K562 (cell line): ENCODE data around the gene DYNC1I1. TPM values are rescaled to one million over a fixed set of nuclear protein-coding genes. Genes with fewer than 3 reads are reported as not detected.

ENCODE experiments used
- CHD4 ChIP-seq: fragments of 200-600 bp; sonication (generic); IDR thresholded peaks from 3 replicates; pipeline ENCODE4 v1.6.1; 2012; ENCODE audit warnings: low read depth, mild to moderate bottlenecking, mixed read lengths, low read length, inconsistent platforms; ENCODE audit not compliant: insufficient read depth, insufficient replicate concordance, poor library complexity, severe bottlenecking
- EP300 ChIP-seq: IDR thresholded peaks from 2 replicates; pipeline ENCODE4 v1.6.1; 2012; ENCODE audit warnings: low read length, improper control_type of control experiment
- ETS2 ChIP-seq: IDR thresholded peaks from 2 replicates; pipeline ENCODE4 v1.6.1; 2016; ENCODE audit warnings: borderline replicate concordance, missing genetic modification characterization, mild to moderate bottlenecking, moderate library complexity, missing compliant biosample characterization; ENCODE audit not compliant: poor library complexity, severe bottlenecking
- GABPB2 ChIP-seq: fragments of 250-450 bp; sonication (Bioruptor Pico); conservative IDR thresholded peaks from 2 replicates; pipeline ENCODE4 v1.5.1; 2021; ENCODE audit warnings: mild to moderate bottlenecking
- PPARD ChIP-seq: fragments of 250-450 bp; sonication (Bioruptor Pico); IDR thresholded peaks from 2 replicates; pipeline ENCODE4 v1.8.0; 2022; ENCODE audit warnings: inconsistent platforms, mild to moderate bottlenecking, moderate library complexity
- RBM15 ChIP-seq: fragments of 200-400 bp; formaldehyde crosslinking; IDR thresholded peaks from 2 replicates; pipeline ENCODE4 v1.6.1; 2018; ENCODE audit warnings: mild to moderate bottlenecking, low read length, moderate library complexity; ENCODE audit not compliant: insufficient read depth
- RCOR1 ChIP-seq, 2 experiments: IDR thresholded peaks; 2 replicates each; pipeline ENCODE4 v1.6.1; 2012; ENCODE audit warnings: low read depth in 2 of 2, low read length in 2 of 2, borderline replicate concordance in 1 of 2, improper control_type of control experiment in 1 of 2
- SP2 ChIP-seq: IDR thresholded peaks from 2 replicates; pipeline ENCODE4 v1.6.1; 2011; ENCODE audit warnings: mild to moderate bottlenecking, low read depth, low read length, moderate library complexity; ENCODE audit not compliant: poor library complexity, severe bottlenecking; ENCODE audit errors: extremely low read depth
- STAT5B ChIP-seq: fragments of 250-450 bp; sonication (Bioruptor Pico); IDR thresholded peaks from 2 replicates; pipeline ENCODE4 v1.8.0; 2021; ENCODE audit warnings: mild to moderate bottlenecking, inconsistent platforms
- ZNF165 ChIP-seq: fragments of 250-450 bp; sonication (Bioruptor Pico); IDR thresholded peaks from 2 replicates; pipeline ENCODE4 v1.4.0; 2020; ENCODE audit warnings: borderline replicate concordance
- polyA plus RNA-seq, 8 experiments: library from polyadenylated mRNA; depleted of rRNA in 4 of 8; stranded (reverse) in 5 of 8; unstranded in 3 of 8; fragments of >200 nt; fragmentation: Nextera tagmentation in 2 of 8; fragmentation: Illumina TruSeq in 1 of 8; extraction: Ambion mirVana in 2 of 8; extraction: Trizol in 1 of 8; gene quantifications; 2 replicates each; pipeline versions ENCODE4 v1.2.1 to v1.2.3, GENCODE V29; 2011 to 2014; ENCODE audit warnings: inconsistent platforms in 1 of 8, missing spikeins in 1 of 8
- total RNA-seq, 7 experiments: library from RNA; depleted of rRNA in 6 of 7; stranded (reverse); fragments of >200 nt in 6 of 7; fragmentation: Illumina TruSeq in 2 of 7; extraction: Trizol in 2 of 7; gene quantifications; 2 replicates each; pipeline versions ENCODE4 v1.2.1 to v1.2.3, GENCODE V29; 2011 to 2021; ENCODE audit warnings: low replicate concordance in 1 of 7
- TF ChIP-seq, protein P1 (sequence below): IDR thresholded peaks from 3 replicates; pipeline ENCODE4 v1.6.1; 2011; ENCODE audit warnings: borderline replicate concordance, mild to moderate bottlenecking; ENCODE audit not compliant: insufficient read length, insufficient read depth
- TF ChIP-seq, protein P2 (sequence below), 2 experiments: fragments of 450-650 bp; formaldehyde crosslinking in 1 of 2; IDR thresholded peaks; 2 replicates each; pipeline versions ENCODE4 v1.4.0 to v1.6.1; 2014 to 2020; ENCODE audit warnings: mild to moderate bottlenecking in 2 of 2, borderline replicate concordance in 1 of 2, low read depth in 1 of 2
- TF ChIP-seq, protein P3 (sequence below), 2 experiments: IDR thresholded peaks in 1 of 2; conservative IDR thresholded peaks in 1 of 2; 2 replicates each; pipeline ENCODE4 v1.6.1; 2016; ENCODE audit warnings: low read depth in 2 of 2, mild to moderate bottlenecking in 1 of 2, missing compliant biosample characterization in 1 of 2, missing genetic modification characterization in 1 of 2, moderate library complexity in 1 of 2

Gene DYNC1I1
- total and polyA plus RNA-seq, 9 of the 15 experiments (the other 6 are each of a cell fraction or from before 2014, with no cell fraction given), result 0.22 to 1.5 (median 0.44) TPM

DNA sequence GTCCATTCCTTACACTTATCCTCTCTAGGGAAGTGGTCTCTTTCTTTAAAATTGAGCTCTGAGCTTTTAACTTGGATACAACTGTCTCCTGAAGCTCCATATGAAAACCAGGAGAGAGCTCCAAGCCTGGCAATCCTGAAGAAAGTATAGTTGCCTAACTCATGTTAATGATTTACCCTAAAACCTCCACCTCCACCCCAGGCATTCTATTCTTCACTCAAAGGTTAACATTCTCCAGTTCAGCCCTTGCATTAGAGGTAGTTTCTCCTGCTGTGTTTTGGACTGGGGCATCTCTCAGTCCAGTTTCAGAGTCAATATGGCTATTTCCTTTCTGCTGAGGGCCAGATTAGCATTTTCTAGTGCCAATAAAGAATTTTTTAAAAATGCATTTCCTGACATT is 354.0 kb downstream of the DYNC1I1 start (continued):
- TF ChIP-seq CHD4, result no peak
- TF ChIP-seq ETS2 (tag), result no peak
- no peak for TF ChIP-seq EP300
- TF ChIP-seq SP2, result no peak
- TF ChIP-seq PPARD (CRISPR knock-in tag), result no peak
- TF ChIP-seq, protein P1, sequence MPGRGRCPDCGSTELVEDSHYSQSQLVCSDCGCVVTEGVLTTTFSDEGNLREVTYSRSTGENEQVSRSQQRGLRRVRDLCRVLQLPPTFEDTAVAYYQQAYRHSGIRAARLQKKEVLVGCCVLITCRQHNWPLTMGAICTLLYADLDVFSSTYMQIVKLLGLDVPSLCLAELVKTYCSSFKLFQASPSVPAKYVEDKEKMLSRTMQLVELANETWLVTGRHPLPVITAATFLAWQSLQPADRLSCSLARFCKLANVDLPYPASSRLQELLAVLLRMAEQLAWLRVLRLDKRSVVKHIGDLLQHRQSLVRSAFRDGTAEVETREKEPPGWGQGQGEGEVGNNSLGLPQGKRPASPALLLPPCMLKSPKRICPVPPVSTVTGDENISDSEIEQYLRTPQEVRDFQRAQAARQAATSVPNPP, result no peak
- TF ChIP-seq, protein P2, sequence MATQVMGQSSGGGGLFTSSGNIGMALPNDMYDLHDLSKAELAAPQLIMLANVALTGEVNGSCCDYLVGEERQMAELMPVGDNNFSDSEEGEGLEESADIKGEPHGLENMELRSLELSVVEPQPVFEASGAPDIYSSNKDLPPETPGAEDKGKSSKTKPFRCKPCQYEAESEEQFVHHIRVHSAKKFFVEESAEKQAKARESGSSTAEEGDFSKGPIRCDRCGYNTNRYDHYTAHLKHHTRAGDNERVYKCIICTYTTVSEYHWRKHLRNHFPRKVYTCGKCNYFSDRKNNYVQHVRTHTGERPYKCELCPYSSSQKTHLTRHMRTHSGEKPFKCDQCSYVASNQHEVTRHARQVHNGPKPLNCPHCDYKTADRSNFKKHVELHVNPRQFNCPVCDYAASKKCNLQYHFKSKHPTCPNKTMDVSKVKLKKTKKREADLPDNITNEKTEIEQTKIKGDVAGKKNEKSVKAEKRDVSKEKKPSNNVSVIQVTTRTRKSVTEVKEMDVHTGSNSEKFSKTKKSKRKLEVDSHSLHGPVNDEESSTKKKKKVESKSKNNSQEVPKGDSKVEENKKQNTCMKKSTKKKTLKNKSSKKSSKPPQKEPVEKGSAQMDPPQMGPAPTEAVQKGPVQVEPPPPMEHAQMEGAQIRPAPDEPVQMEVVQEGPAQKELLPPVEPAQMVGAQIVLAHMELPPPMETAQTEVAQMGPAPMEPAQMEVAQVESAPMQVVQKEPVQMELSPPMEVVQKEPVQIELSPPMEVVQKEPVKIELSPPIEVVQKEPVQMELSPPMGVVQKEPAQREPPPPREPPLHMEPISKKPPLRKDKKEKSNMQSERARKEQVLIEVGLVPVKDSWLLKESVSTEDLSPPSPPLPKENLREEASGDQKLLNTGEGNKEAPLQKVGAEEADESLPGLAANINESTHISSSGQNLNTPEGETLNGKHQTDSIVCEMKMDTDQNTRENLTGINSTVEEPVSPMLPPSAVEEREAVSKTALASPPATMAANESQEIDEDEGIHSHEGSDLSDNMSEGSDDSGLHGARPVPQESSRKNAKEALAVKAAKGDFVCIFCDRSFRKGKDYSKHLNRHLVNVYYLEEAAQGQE (IDR thresholded peaks at IDR 0.05; ENCODE audit: borderline replicate concordance), result no peak
- TF ChIP-seq, protein P2 (CRISPR knock-in tag; IDR thresholded peaks at IDR 0.05; ENCODE audit: low read depth), result no peak
- TF ChIP-seq RCOR1 (IDR thresholded peaks at IDR 0.05; ENCODE audit: borderline replicate concordance in 1 of 2, low read depth in 2 of 2, low read length in 2 of 2), result no peak
- TF ChIP-seq RBM15, result no peak
- TF ChIP-seq GABPB2 (CRISPR knock-in tag), result no peak
- TF ChIP-seq ZNF165, result no peak
- TF ChIP-seq, protein P3, sequence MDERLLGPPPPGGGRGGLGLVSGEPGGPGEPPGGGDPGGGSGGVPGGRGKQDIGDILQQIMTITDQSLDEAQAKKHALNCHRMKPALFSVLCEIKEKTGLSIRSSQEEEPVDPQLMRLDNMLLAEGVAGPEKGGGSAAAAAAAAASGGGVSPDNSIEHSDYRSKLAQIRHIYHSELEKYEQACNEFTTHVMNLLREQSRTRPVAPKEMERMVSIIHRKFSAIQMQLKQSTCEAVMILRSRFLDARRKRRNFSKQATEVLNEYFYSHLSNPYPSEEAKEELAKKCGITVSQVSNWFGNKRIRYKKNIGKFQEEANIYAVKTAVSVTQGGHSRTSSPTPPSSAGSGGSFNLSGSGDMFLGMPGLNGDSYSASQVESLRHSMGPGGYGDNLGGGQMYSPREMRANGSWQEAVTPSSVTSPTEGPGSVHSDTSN (CRISPR knock-in tag; IDR thresholded peaks at IDR 0.05; ENCODE audit: low read depth), result no peak
- TF ChIP-seq, protein P3 (tag; conservative IDR thresholded peaks at IDR 0.05; ENCODE audit: low read depth), result no peak
- TF ChIP-seq STAT5B (CRISPR knock-in tag), result no peak
